DOHH2 (cell line): ENCODE measurements around the gene HLA-DOA.

Experiments
- H3F3A ChIP-seq: fragments of 200-600 bp; sonication (generic), shearing (Covaris generic); 2 replicates; pipeline ENCODE4 v1.6.0; 2016; ENCODE audit warnings: antibody characterized with exemption, mild to moderate bottlenecking; ENCODE audit not compliant: control insufficient read depth, insufficient read depth
- H3K27ac ChIP-seq: fragments of 200-600 bp; sonication (generic); 2 replicates; pipeline ENCODE4 v1.5.1; 2014; ENCODE audit warnings: low read depth, mild to moderate bottlenecking, low read length, moderate library complexity
- H3K27me3 ChIP-seq: fragments of 200-600 bp; sonication (generic); 2 replicates; pipeline ENCODE4 v1.6.1; 2014; ENCODE audit warnings: mild to moderate bottlenecking, low read length, mixed read lengths; ENCODE audit not compliant: control insufficient read depth
- H3K36me3 ChIP-seq: fragments of 200-600 bp; sonication (generic); 2 replicates; pipeline ENCODE4 v1.6.1; 2014; ENCODE audit warnings: mild to moderate bottlenecking, low read length, moderate library complexity, mixed read lengths; ENCODE audit not compliant: control insufficient read depth
- H3K4me1 ChIP-seq: fragments of 200-600 bp; sonication (generic); 2 replicates; pipeline ENCODE4 v1.6.1; 2014; ENCODE audit warnings: mild to moderate bottlenecking, low read length, mixed read lengths; ENCODE audit not compliant: control insufficient read depth
- H3K4me2 ChIP-seq: fragments of 200-600 bp; sonication (generic); 2 replicates; pipeline ENCODE4 v1.6.0; 2014; ENCODE audit warnings: mild to moderate bottlenecking, low read length, moderate library complexity
- H3K4me3 ChIP-seq: fragments of 200-600 bp; sonication (generic); 2 replicates; pipeline ENCODE4 v1.5.1; 2014; ENCODE audit warnings: mild to moderate bottlenecking, low read length, mixed read lengths
- H3K79me2 ChIP-seq: fragments of 200-600 bp; sonication (generic); 2 replicates; pipeline ENCODE4 v1.6.1; 2014; ENCODE audit warnings: mild to moderate bottlenecking, low read length, mixed read lengths; ENCODE audit not compliant: control insufficient read depth
- H3K9me2 ChIP-seq: fragments of 200-600 bp; sonication (generic); replicated peaks from 2 replicates; pipeline ENCODE4 v1.6.1; 2014; ENCODE audit warnings: mild to moderate bottlenecking, low read length, mixed read lengths; ENCODE audit not compliant: control insufficient read depth
- H3K9me3 ChIP-seq: fragments of 200-600 bp; sonication (generic); 2 replicates; pipeline ENCODE4 v1.6.1; 2014; ENCODE audit warnings: antibody characterized with exemption, low read length, mixed read lengths; ENCODE audit not compliant: control insufficient read depth, insufficient read depth
- H4K20me1 ChIP-seq: fragments of 200-600 bp; sonication (generic); 2 replicates; pipeline ENCODE4 v1.6.0; 2014; ENCODE audit warnings: low read depth, mild to moderate bottlenecking, antibody characterized with exemption, low read length, moderate library complexity; ENCODE audit not compliant: control insufficient read depth, insufficient read depth
- EZH2phosphoT487 ChIP-seq: fragments of 200-600 bp; sonication (generic); IDR thresholded peaks from 2 replicates; pipeline ENCODE4 v1.6.1; 2017; ENCODE audit warnings: borderline replicate concordance, mild to moderate bottlenecking, antibody characterized with exemption, low read length, moderate library complexity, mixed read lengths
- TF ChIP-seq, protein P1 (sequence below): fragments of 200-600 bp; sonication (generic); IDR thresholded peaks from one replicate; pipeline ENCODE4 v1.5.1; 2014; ENCODE audit warnings: antibody characterized with exemption, mild to moderate bottlenecking, low read depth, low read length; ENCODE audit not compliant: poor library complexity, severe bottlenecking

Gene HLA-DOA

DNA sequence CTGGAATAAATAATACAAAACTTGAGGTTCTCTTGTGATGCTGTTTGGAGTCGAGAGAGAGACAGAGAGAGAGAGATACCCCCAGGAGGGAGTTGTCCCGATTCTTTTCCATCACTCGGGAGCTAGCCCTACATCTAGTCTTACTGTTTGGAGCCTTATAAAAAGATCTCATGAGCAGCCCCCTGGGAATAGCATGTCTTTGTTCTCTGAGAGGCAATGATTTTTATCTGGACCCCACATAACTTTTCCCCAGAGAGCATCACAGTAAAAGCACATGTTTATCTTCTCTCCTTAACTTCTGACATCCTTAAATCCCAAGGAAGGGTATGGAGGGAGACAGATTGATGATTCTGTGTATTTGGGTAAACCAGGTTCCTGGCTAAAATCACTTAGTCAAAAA is 20.9 kb upstream of the HLA-DOA start:
- Histone ChIP-seq H3K4me3 (peak overlapping the region; percentile 55), H3K9me3 (peaks cover 3% of the 10 kb centered on the region; the same call in 1 of the 2 replicates), H3K4me1 (peaks cover 59% of the 10 kb centered on the region), H3K9me2 (no peaks in the 10 kb centered on the region), H3K27me3 (no peaks in the 10 kb centered on the region), H3K4me2 (peak overlapping the region; percentile 62), H4K20me1 (no peaks in the 10 kb centered on the region), H3K27ac (peak overlapping the region; percentile 85), H3F3A (peaks cover 21% of the 10 kb centered on the region), H3K36me3 (no peaks in the 10 kb centered on the region), H3K79me2 (no peaks in the 10 kb centered on the region)
- no peak for TF ChIP-seq EZH2phosphoT487
- TF ChIP-seq, protein P1, sequence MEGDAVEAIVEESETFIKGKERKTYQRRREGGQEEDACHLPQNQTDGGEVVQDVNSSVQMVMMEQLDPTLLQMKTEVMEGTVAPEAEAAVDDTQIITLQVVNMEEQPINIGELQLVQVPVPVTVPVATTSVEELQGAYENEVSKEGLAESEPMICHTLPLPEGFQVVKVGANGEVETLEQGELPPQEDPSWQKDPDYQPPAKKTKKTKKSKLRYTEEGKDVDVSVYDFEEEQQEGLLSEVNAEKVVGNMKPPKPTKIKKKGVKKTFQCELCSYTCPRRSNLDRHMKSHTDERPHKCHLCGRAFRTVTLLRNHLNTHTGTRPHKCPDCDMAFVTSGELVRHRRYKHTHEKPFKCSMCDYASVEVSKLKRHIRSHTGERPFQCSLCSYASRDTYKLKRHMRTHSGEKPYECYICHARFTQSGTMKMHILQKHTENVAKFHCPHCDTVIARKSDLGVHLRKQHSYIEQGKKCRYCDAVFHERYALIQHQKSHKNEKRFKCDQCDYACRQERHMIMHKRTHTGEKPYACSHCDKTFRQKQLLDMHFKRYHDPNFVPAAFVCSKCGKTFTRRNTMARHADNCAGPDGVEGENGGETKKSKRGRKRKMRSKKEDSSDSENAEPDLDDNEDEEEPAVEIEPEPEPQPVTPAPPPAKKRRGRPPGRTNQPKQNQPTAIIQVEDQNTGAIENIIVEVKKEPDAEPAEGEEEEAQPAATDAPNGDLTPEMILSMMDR, result no peak

DNA sequence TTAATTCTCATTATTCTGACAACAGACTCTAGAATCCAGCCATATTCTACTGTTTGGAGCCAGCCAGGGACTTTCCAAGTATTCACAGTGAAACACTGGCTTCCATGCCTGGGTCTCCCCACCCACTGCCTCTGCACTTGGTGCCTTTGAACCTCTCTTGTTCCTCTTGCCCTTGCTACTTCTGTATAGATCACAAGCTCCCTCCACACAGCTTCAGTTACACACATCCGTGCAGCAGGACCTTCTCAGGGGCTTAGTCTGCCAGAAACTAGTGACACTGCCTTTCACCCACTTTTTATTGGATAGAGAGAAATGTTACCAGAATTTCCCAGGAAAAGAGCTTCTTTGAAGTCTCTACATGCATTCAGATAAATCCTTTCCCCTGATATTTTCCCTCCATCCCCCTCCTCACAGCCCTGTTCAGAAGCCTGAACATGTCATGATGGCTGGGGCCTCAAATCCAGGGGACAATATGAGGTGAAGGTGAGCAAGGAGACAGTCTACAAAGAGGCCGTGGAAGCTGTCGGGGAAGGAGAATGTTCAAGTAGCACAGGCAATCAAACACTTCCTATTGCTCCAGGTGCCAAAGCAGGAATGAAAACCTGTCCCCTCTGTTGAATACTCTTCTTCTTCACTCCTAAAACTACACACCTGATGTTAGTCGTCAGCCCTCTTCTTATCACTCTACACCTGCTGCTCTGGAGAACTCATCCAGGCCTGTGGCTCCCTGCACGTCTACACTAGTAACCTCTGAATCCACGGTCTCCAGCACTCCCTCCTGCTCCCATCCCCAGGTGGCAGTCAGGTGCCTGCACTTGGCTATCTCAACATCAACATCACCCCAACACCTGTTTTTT is 20.2 kb upstream of the HLA-DOA start:
- H3K4me3 ChIP-seq, result peak overlapping the region; percentile 55
- peaks cover 59% of the 10 kb centered on the region for H3K4me1 ChIP-seq
- no peaks in the 10 kb centered on the region for H3K79me2 ChIP-seq
- no peaks in the 10 kb centered on the region for H4K20me1 ChIP-seq
- H3K27me3 ChIP-seq, result no peaks in the 10 kb centered on the region
- H3K27ac ChIP-seq, result peak overlapping the region; percentile 85
- H3F3A ChIP-seq, result peaks cover 21% of the 10 kb centered on the region
- no peaks in the 10 kb centered on the region for H3K9me2 ChIP-seq
- H3K36me3 ChIP-seq, result no peaks in the 10 kb centered on the region
- H3K9me3 ChIP-seq, result 0 out of 2 replicates have a peak, but pooled peaks cover 3% of the 10 kb centered on the region
- H3K4me2 ChIP-seq, result peak overlapping the region; percentile 62
- TF ChIP-seq EZH2phosphoT487, result no peak
- TF ChIP-seq, protein P1, result no peak

DNA sequence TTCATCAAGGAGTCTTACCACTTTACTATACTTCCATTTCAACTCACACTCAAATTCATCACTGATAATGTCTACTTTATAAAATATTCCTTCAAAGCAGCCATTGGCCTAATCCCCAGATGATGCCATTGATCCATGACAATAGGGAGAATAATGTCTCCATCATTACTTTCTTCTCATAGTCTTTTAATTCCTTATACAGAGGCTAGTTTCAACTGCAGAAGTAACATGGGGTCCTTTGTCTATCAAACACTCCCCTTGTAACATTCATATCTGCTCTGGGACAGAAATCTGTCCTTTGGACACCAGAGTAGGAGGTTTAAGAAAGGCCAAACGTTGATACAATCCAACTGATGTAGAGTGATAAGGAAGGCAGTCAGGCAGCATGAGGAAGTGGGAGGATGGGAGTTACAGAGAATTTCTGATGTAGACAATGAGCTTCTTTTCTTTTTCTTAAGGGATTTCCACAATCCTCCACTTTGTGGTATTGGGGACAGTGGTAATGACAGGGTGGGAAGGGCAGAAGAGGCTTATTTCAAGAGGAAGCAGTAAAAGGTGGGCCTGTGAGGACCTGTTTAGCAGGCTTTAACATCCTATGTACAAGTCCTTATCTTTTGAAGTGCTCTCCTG is 18.9 kb upstream of the HLA-DOA start:
- Histone ChIP-seq H3K79me2 (no peaks in the 10 kb centered on the region), H3K27ac (peak overlapping the region; percentile 85), H3K4me2 (peak overlapping the region; percentile 62), H3K27me3 (no peaks in the 10 kb centered on the region), H3K4me3 (peak overlapping the region; percentile 52), H3K9me2 (no peaks in the 10 kb centered on the region), H3F3A (peaks cover 21% of the 10 kb centered on the region), H4K20me1 (no peaks in the 10 kb centered on the region), H3K36me3 (no peaks in the 10 kb centered on the region), H3K4me1 (peaks cover 59% of the 10 kb centered on the region), H3K9me3 (0 out of 2 replicates have a peak, but pooled peaks cover 3% of the 10 kb centered on the region)
- no peak for TF ChIP-seq EZH2phosphoT487
- TF ChIP-seq, protein P1, result no peak
